ENCODE measurements around the gene TMEM8B.

DNA sequence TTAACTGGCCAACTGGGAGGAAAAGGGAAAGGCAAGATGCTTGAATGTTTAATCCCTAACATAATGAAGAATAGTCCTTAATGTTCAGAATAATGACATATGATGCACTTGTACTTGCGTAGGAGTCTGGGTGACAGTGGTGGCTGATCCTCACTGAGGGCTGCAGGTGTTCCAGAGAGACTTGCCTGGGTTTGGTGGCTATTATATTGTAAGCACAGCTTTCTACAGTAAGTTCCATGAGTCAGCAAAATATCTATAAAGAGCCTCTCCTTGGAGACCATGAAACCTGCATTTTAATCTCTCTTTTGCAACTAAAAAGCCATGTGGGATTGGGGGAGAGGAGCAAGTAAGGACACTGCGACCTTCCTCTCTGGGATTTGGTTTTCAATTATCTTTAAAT lies 39.5 kb upstream of the TMEM8B start:
- TF ChIP-seq, protein P1, sequence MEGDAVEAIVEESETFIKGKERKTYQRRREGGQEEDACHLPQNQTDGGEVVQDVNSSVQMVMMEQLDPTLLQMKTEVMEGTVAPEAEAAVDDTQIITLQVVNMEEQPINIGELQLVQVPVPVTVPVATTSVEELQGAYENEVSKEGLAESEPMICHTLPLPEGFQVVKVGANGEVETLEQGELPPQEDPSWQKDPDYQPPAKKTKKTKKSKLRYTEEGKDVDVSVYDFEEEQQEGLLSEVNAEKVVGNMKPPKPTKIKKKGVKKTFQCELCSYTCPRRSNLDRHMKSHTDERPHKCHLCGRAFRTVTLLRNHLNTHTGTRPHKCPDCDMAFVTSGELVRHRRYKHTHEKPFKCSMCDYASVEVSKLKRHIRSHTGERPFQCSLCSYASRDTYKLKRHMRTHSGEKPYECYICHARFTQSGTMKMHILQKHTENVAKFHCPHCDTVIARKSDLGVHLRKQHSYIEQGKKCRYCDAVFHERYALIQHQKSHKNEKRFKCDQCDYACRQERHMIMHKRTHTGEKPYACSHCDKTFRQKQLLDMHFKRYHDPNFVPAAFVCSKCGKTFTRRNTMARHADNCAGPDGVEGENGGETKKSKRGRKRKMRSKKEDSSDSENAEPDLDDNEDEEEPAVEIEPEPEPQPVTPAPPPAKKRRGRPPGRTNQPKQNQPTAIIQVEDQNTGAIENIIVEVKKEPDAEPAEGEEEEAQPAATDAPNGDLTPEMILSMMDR (conservative IDR thresholded peaks at IDR 0.05; ENCODE audit: low read length), result no peak
- TF ChIP-seq EZH2phosphoT487 (IDR thresholded peaks at IDR 0.05; ENCODE audit: borderline replicate concordance), result no peak

All from Loucy (cell line).